ENCODE measurements around the gene ADAM20. TPM values are rescaled to one million over a fixed set of nuclear protein-coding genes. Genes with fewer than 3 reads are reported as not detected.

The ADAM20 gene
- total and polyA plus RNA-seq, 10 donors: 0.05 to 4.8 (median 1.6) TPM

Small RNA genes within 50 kb of the gene (small RNA-seq; reads per million reads assigned to genes)
- 0 reads per million in 4 donors for gene RNU6-659P

Other genes with a start within 250 kb of the ADAM20 start
- gene COX16, start 175.3 kb downstream of the ADAM20 start, total RNA-seq: 10 to 100 TPM; 20.2 to 35.3 (median 25.5) TPM
- 10 to 100 TPM; 42.2 to 66.4 (median 59.6) TPM for gene COX16, start 175.3 kb downstream of the ADAM20 start, polyA plus RNA-seq
- 10 to 100 TPM; 19.0 to 29.1 (median 23.7) TPM for gene SYNJ2BP, start 117.9 kb downstream of the ADAM20 start, total RNA-seq
- 10 to 100 TPM in 1 of 3 donors, 1 to 10 TPM in 2; 4.8 to 11.0 (median 6.5) TPM for gene SYNJ2BP, start 117.9 kb downstream of the ADAM20 start, polyA plus RNA-seq
- under 1 TPM in 3 of 7 donors, not detected in 4; 0.16 to 0.23 (median 0.18) TPM for gene ADAM21, start 82.8 kb downstream of the ADAM20 start, total RNA-seq
- under 1 TPM in 1 of 3 donors, not detected in 2; 0.06 TPM for gene ADAM21, start 82.8 kb downstream of the ADAM20 start, polyA plus RNA-seq
- 10 to 100 TPM; 36.7 to 55.7 (median 43.1) TPM for gene MED6, start 65.7 kb upstream of the ADAM20 start, total RNA-seq
- 10 to 100 TPM; 15.2 to 19.4 (median 18.9) TPM for gene MED6, start 65.7 kb upstream of the ADAM20 start, polyA plus RNA-seq
- gene TTC9, start 106.9 kb upstream of the ADAM20 start, total RNA-seq: 10 to 100 TPM in 1 of 7 donors, 1 to 10 TPM in 6; 8.1 to 13.2 (median 9.3) TPM
- 1 to 10 TPM; 4.6 to 7.4 (median 7.3) TPM for gene TTC9, start 106.9 kb upstream of the ADAM20 start, polyA plus RNA-seq

Data from spleen (tissue), 11 donors.